ACHN (cell line): ENCODE data around the gene PDE6G.

ENCODE experiments used
- DNase-seq: peaks from one replicate; pipeline ENCODE4 v3.0.0-alpha.2; 2015
- in situ Hi-C: cut with HindIII; loops from 2 replicates; pipeline ENCODE4 v1.10.0; 2017; ENCODE audit warnings: low sequenced_read_pairs, low pct_ligation_motif_present, low pct_unique_long_range_greater_than_20kb

The PDE6G gene

DNA sequence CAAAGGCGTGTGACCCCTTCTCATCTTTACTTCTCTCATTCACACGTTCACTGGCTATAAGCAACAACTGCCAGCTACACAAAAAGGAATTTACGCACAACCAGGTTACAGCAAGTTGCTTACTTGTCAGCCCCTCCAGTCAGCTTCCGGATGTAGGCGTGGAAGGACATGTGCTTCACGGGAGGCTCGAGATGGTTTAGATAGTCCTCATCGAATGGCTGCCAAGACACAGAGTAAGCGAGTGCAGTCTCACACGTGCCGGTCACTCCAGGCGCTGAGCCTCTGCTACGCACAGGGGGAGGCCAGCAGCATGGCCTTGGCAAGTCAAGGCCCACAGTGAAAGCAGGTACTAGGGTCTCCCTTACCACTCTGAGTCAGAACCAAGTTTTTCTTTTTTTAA lies 47.7 kb downstream of the PDE6G start:
- in situ Hi-C loops = no loop called here

DNA sequence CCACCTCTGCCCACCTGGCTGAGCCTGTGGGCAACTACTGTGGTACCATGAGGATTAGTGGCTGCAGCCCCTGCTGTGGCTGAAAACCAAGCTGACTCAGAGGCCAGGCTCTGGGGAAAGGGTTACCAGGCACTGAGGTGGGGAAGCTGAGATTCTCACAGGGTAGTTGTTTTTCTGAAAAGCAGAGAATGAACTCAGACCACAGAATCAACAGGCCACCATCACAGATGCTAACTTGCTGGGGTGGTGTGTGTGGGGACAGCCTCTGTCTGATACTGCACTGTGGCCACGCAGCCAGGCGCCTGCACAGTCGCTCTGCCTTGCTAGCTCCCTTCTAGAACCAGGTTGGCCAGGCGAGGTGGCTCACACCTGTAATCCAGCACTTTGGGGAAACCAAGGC lies 48.3 kb downstream of the PDE6G start:
- in situ Hi-C loops = no loop called here

More for the DNA sequence above, 47.7 kb downstream of the PDE6G start:
- DNase-seq = no peak

DNA sequence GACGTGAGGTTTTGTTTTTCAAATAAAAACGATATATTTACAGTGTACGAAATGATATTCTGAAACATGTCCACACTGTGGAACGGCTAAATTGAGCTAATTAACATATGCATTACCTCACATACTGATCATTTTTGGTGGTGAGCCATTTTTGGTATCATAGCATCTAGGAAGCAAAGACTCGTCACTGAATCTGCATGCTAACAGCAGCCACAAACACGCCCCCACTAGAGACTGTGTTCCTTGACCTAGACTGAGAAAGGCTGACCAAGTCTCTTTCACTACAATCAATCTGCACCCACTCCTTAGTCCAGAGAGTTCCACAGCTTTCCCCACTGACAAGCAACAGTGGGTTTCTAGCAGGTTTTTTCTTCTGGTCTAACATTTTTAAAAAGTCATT lies 48.9 kb downstream of the PDE6G start:
- in situ Hi-C loops = no loop called here
- no peak for DNase-seq

More for the DNA sequence above, 48.3 kb downstream of the PDE6G start:
- peak; percentile 28 for DNase-seq

DNA sequence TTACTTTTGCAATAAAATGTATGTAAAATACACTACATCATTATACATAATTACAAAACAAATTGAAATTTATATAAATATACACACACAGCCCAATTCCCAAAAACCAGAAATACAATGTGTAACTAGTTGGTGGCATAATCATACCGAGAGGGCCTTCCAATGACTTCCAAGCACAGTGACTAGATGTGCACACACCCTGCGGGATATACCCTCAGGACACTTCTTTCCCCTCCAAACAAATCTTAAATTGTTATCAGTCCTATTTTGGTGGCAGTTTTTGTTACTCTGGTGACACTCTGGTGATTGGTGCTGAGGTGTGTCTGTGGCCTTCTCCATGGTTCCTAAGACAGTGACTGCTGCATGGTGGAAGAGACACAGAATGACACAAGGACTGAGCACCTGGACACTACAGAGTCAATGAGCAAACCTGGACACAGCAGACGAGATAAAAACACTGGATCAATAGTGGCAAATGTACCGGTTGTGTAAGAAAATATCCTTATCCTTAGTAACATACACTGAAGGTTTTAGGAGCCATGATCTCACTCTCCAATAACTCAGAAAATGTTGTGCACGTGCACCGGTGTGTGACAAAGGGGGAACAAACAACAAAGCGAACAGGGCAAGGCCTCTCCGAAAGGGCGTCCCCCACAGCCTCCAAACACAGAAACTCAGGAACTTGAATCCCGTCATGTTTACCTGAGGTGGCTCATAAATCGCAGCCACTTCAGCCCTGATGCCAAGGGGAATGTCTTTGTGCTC lies 52.3 kb downstream of the PDE6G start:
- in situ Hi-C loops = no loop called here

DNA sequence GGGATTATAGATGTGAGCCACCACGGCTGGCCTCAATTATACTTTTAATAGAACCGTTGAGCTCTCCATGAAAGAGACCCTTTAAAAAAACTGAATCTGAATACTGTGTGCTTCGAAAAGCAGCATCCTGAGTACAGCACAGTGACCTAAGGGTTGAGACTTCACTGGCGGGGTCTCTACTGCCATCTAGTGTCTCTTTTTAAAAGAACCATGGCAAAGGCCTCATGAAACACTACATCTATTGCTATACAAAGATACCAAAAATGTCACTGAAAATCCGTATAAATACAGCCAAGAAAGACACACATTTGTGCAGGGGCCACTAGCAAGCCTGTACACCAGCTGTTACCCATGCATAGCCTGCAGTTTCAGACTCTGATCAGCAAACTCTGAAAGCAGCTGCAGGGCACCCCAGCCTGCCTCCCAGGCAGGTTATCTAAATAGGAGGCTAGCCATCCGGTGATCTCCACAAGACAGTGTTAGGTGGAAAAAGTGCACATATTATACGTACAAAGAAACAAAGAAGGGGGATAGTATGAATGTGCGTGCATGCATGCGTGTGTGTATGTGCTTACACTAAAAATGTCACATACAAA lies 54.7 kb downstream of the PDE6G start:
- in situ Hi-C loops = no loop called here
- peak; percentile 74 for DNase-seq

More for the DNA sequence above, 52.3 kb downstream of the PDE6G start:
- no peak for DNase-seq
